A549 treated with AZD9567 at 1 μM for 4 hours (cell line): Measurements from ENCODE around the gene PIGT. TPM values are rescaled to one million over a fixed set of nuclear protein-coding genes. Genes with fewer than 3 reads are reported as not detected.

Source experiments
- total RNA-seq: library from RNA; stranded (reverse); fragments of 200-300 nt; extraction: Qiagen RNA extraction; gene quantifications from 5 replicates; pipeline ENCODE4 v1.2.3, GENCODE V29; 2022; ENCODE audit not compliant: insufficient read depth

PIGT gene
- total RNA-seq = 94.3 to 119 TPM (median 99.0 TPM) in 5 replicates

GRCh38 chr20:45415822-45416637 lies at the start of gene PIGT:
Gene PIGT (plus strand): TSS chr20:45416141. CDS start chr20:45416157, 16 bp downstream.

DNA sequence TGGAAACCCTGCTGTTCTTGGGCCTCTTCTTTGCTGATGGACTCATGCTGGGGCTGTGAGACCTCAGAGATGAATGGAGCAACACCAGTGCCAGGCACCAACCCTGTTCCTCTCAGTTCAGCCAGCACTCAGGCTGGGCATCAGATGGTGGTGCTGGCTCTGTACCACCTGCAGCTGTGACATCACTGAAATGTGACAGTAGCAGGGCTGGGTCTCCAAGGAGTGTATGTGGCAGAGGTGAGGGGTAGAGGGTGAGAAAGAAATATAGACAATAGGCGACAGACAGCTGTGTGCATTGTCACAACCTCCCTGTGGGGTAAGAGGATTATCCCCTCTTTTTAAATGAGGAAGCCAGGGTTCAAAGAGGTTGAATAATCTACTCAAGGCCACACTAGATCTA lies 37.8 kb upstream of the PIGT start, which contains the start of gene TP53TG5:
Gene TP53TG5 (minus strand): TSS at position 135 of the 400 bp plus-strand sequence. CDS start 89 bp downstream, at position 46.

DNA sequence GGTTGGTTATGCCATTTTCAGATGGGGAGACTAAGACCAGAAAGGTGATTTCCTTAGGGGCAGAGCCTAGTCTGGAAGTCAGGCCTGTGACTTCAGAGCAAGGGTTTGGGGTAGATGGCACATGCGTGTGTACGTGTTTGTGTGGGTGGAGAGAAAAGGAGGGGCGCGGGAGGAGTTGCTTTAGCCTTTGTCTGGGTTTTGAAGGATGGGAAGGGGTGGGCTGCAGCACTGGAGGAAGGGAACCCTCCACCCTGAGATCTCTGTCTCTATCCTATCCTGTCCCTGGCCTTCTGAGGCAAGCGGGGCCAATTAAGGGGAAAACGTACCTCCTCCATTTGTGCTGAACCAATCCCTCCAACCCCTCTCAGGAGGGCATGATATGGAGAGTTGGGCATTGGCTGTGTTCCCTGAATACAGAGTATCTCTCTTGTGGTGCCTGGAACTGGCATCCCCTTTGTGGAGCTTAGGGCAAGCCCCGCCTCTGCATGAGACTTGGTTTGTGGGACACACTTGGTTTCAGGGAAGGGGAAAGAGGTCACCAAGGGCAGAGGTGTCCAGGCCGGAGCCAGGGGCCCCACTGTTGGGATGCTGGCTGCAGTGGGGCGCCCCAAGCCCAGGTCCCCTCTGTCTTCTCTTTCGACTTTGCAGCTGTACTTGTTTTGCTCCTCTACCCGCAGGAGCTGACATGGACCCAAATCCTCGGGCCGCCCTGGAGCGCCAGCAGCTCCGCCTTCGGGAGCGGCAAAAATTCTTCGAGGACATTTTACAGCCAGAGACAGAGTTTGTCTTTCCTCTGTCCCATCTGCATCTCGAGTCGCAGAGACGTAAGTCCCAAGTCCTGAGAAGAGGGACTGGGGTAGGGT lies 7.9 kb upstream of the PIGT start, which contains the start of gene DBNDD2:
Gene DBNDD2 (plus strand): TSS at position 507 of the 863 bp plus-strand sequence. CDS start 179 bp downstream, at position 686.

GRCh38 chr20:45469336-45470261 lies 53.7 kb downstream of the PIGT start, which contains the start of gene WFDC2:
Gene WFDC2 (plus strand): TSS chr20:45469753. CDS start chr20:45469782, 29 bp downstream.

Other genes with a start within 250 kb of the PIGT start
- 1.8 to 3.8 TPM (median 2.3 TPM) in 4 of 5 replicates, not detected in the other for gene PI3, start 241.2 kb upstream of the PIGT start, total RNA-seq
- gene SEMG1, start 209.1 kb upstream of the PIGT start, total RNA-seq = not detected in 5 replicates
- gene SEMG2, start 194.8 kb upstream of the PIGT start, total RNA-seq = not detected in 5 replicates
- gene SLPI, start 161.6 kb upstream of the PIGT start, total RNA-seq = 8.8 to 15.1 TPM (median 14.7 TPM) in 5 replicates
- gene RBPJL, start 109.3 kb upstream of the PIGT start, total RNA-seq = not detected in 5 replicates
- gene MATN4, start 107.8 kb upstream of the PIGT start, total RNA-seq = 0.12 to 0.21 TPM (median 0.14 TPM) in 4 of 5 replicates, not detected in the other
- 94.1 to 126 TPM (median 107 TPM) in 5 replicates for gene SDC4, start 67.7 kb upstream of the PIGT start, total RNA-seq
- gene SYS1, start 53.0 kb upstream of the PIGT start, total RNA-seq = 29.3 to 33.6 TPM (median 30.5 TPM) in 5 replicates
- gene TP53TG5, start 37.8 kb upstream of the PIGT start, total RNA-seq = not detected in 5 replicates
- gene DBNDD2, start 7.9 kb upstream of the PIGT start, total RNA-seq = 17.7 to 23.7 TPM (median 22.0 TPM) in 5 replicates
- 0.71 TPM in 1 of 5 replicates, not detected in the others for gene WFDC2, start 53.6 kb downstream of the PIGT start, total RNA-seq
- gene SPINT3, start 99.5 kb downstream of the PIGT start, total RNA-seq = not detected in 5 replicates
- not detected in 5 replicates for gene WFDC6, start 123.3 kb downstream of the PIGT start, total RNA-seq
- gene EPPIN, start 131.3 kb downstream of the PIGT start, total RNA-seq = not detected in 5 replicates
- not detected in 5 replicates for gene WFDC8, start 163.1 kb downstream of the PIGT start, total RNA-seq
- not detected in 5 replicates for gene WFDC10A, start 213.6 kb downstream of the PIGT start, total RNA-seq
- not detected in 5 replicates for gene WFDC9, start 215.1 kb downstream of the PIGT start, total RNA-seq